Activated naive CD4-positive, alpha-beta T cell treated with anti-CD3 and anti-CD28 coated beads, Interleukin-2, amount 10 ng/mL, durations not matched to agents 7 days and 5 days (primary cell): ENCODE results near the gene OXCT1.
"Not testable (repeated sequence)": the region's sequence is repeated elsewhere in the genome, so short reads cannot be mapped to it uniquely, and the experiment has no call there.

Source experiments
- CTCF ChIA-PET: fragments of 350-600 bp; sonication (Branson Sonifier 250); formaldehyde crosslinking; loops from one replicate; lab custom pipeline; 2021; ENCODE audit warnings: antibody characterized with exemption; lab: Charles Lee
- DNase-seq: peaks from one replicate; pipeline ENCODE4 v3.0.0-alpha.2; 2020
- H3K27ac Mint-ChIP-seq: one replicate; pipeline ENCODE4 v1.8.0; 2021; ENCODE audit warnings: mild to moderate bottlenecking, moderate library complexity, mixed read lengths
- H3K27me3 Mint-ChIP-seq: one replicate; pipeline ENCODE4 v1.8.0; 2021; ENCODE audit warnings: mild to moderate bottlenecking, mixed read lengths
- H3K36me3 Mint-ChIP-seq: one replicate; pipeline ENCODE4 v1.8.0; 2021; ENCODE audit warnings: mixed read lengths
- H3K4me1 Mint-ChIP-seq: one replicate; pipeline ENCODE4 v1.8.0; 2021; ENCODE audit warnings: mixed read lengths
- H3K4me3 Mint-ChIP-seq: one replicate; pipeline ENCODE4 v1.8.0; 2021; ENCODE audit warnings: mild to moderate bottlenecking, moderate library complexity, mixed read lengths
- H3K9me3 Mint-ChIP-seq: one replicate; pipeline ENCODE4 v1.8.0; 2021; ENCODE audit warnings: mixed read lengths

The OXCT1 gene

DNA sequence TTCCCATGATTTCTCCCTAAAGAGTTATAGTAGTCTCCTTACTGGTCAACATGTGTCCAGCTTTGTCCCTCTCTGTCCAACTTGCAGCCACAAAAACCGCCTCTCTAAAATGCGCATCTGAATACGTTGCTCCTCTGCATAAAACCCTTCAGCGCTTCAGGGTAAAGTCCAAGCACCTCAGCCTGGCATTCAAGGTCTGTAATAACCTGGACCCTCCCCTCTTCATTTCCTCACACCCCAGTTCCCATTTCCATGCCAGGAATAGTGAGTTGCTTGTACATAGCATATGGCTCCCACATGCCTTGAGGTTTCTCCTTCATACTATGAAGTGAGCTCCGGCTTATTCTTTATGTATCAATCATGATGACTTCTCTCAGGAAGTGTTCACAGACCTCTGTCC lies 101.5 kb downstream of the OXCT1 start:
- CTCF ChIA-PET, result no interaction called here
- H3K36me3 Mint-ChIP-seq, result peaks cover 21% of the 10 kb centered on the region

GRCh38 chr5:41764650-41765049 lies 105.6 kb downstream of the OXCT1 start:
- H3K27ac Mint-ChIP-seq, result no peak overlapping the region
- H3K27me3 Mint-ChIP-seq, result no peaks in the 10 kb centered on the region
- DNase-seq, result no peak
- H3K36me3 Mint-ChIP-seq, result peaks cover 25% of the 10 kb centered on the region
- H3K4me3 Mint-ChIP-seq, result no peak overlapping the region
- H3K9me3 Mint-ChIP-seq, result no peaks in the 10 kb centered on the region
- CTCF ChIA-PET, result interaction anchor here (1.9 kb wide), 1 partner anchor 9 kb away, joined by 5 read pairs; no protein-coding TSS in a partner anchor
- no peaks in the 10 kb centered on the region for H3K4me1 Mint-ChIP-seq

More for the DNA sequence above, 101.5 kb downstream of the OXCT1 start:
- Mint-ChIP-seq H3K4me3 (no peak overlapping the region), H3K4me1 (peaks cover 9% of the 10 kb centered on the region), H3K27me3 (no peaks in the 10 kb centered on the region), H3K9me3 (no peaks in the 10 kb centered on the region), H3K27ac (no peak overlapping the region)
- no peak for DNase-seq

DNA sequence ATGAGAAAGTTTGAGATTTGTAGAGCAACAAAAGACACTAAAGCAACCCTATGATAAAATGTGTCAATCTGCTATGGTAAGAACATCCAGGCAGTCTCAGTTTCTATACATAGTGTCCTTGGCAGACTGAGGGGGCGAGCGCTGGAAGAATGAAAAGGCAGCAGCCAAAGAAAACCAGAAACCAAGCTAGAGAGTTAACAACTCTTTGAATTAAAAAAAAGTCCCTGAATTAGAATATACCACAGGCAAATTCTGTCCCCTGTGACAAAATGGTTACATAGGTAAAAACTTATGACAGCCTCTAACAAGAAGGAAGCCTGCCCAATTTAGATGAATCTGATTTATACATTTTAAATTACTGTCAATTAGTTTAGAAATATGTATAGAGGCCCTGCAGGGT lies 106.7 kb downstream of the OXCT1 start:
- no peaks in the 10 kb centered on the region for H3K9me3 Mint-ChIP-seq
- H3K27me3 Mint-ChIP-seq, result no peaks in the 10 kb centered on the region
- CTCF ChIA-PET, result interaction anchor here (1.0 kb wide), 1 partner anchor 23 kb away, joined by 3 read pairs; no protein-coding TSS in a partner anchor
- H3K4me3 Mint-ChIP-seq, result no peak overlapping the region
- peaks cover 28% of the 10 kb centered on the region for H3K36me3 Mint-ChIP-seq
- no peak for DNase-seq
- no peaks in the 10 kb centered on the region for H3K4me1 Mint-ChIP-seq
- H3K27ac Mint-ChIP-seq, result no peak overlapping the region

GRCh38 chr5:41763081-41763480 lies 107.1 kb downstream of the OXCT1 start:
- Mint-ChIP-seq H3K27ac (no peak overlapping the region), H3K36me3 (peaks cover 29% of the 10 kb centered on the region), H3K27me3 (no peaks in the 10 kb centered on the region), H3K4me1 (no peaks in the 10 kb centered on the region), H3K4me3 (no peak overlapping the region), H3K9me3 (no peaks in the 10 kb centered on the region)
- no peak for DNase-seq
- CTCF ChIA-PET, result interaction anchor here (1.0 kb wide), 1 partner anchor 22 kb away, joined by 3 read pairs; no protein-coding TSS in a partner anchor

DNA sequence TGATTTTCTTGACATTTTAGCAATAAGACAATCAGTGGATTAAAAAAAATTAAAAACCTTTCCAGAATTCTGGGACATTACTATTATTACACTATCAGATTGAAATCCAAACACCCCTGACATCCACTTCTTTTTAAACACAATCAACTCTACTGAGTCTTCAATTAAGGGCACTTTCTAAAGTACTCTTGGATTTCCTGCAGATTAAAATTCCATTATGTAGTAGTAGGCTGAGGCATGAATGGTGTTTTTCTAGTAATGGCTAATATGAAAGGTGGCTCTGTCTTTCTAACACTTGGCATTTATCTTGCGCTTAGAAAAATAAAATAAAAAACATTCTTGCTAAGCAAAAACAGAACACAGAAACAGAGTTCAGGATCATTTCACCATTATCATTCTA lies 107.8 kb downstream of the OXCT1 start:
- Mint-ChIP-seq H3K27ac (no peak overlapping the region), H3K27me3 (no peaks in the 10 kb centered on the region), H3K36me3 (peaks cover 34% of the 10 kb centered on the region), H3K4me1 (no peaks in the 10 kb centered on the region), H3K4me3 (no peak overlapping the region), H3K9me3 (no peaks in the 10 kb centered on the region)
- DNase-seq, result no peak
- CTCF ChIA-PET, result interaction anchor here (1.0 to 1.3 kb wide), 2 partner anchors 15 to 22 kb away, joined by 3 read pairs; no protein-coding TSS in a partner anchor

GRCh38 chr5:41761663-41762062 lies 108.6 kb downstream of the OXCT1 start:
- Mint-ChIP-seq H3K36me3 (peaks cover 39% of the 10 kb centered on the region), H3K4me1 (no peaks in the 10 kb centered on the region), H3K27ac (no peak overlapping the region), H3K9me3 (no peaks in the 10 kb centered on the region), H3K27me3 (no peaks in the 10 kb centered on the region), H3K4me3 (no peak overlapping the region)
- no peak for DNase-seq
- CTCF ChIA-PET, result interaction anchor here (1.1 to 1.3 kb wide), 2 partner anchors 10 to 16 kb away, joined by 3 to 4 read pairs; no protein-coding TSS in a partner anchor

GRCh38 chr5:41755705-41756104 lies 114.5 kb downstream of the OXCT1 start:
- no peak overlapping the region for H3K4me3 Mint-ChIP-seq
- no peaks in the 10 kb centered on the region for H3K9me3 Mint-ChIP-seq
- no peaks in the 10 kb centered on the region for H3K27me3 Mint-ChIP-seq
- no peak overlapping the region for H3K27ac Mint-ChIP-seq
- H3K36me3 Mint-ChIP-seq, result peaks cover 37% of the 10 kb centered on the region
- CTCF ChIA-PET, result interaction anchor here (1.1 to 1.4 kb wide), 2 partner anchors 10 to 88 kb away, joined by 3 to 5 read pairs; no protein-coding TSS in a partner anchor
- DNase-seq, result no peak
- H3K4me1 Mint-ChIP-seq, result no peaks in the 10 kb centered on the region

- no peak overlapping the region for H3K4me3 Mint-ChIP-seq
- H3K27me3 Mint-ChIP-seq, result no peaks in the 10 kb centered on the region
- no peaks in the 10 kb centered on the region for H3K9me3 Mint-ChIP-seq
- H3K27ac Mint-ChIP-seq, result no peak overlapping the region
- no peaks in the 10 kb centered on the region for H3K4me1 Mint-ChIP-seq
- peaks cover 37% of the 10 kb centered on the region for H3K36me3 Mint-ChIP-seq
- DNase-seq, result peak; percentile 20
- CTCF ChIA-PET, result interaction anchor here (1.4 to 2.3 kb wide), 2 partner anchors 11 to 48 kb away, joined by 4 to 5 read pairs; no protein-coding TSS in a partner anchor
These were observed 115.4 kb downstream of the OXCT1 start for GRCh38 chr5:41754857-41755256.

- Mint-ChIP-seq H3K4me3 (no peak overlapping the region), H3K27ac (no peak overlapping the region), H3K9me3 (no peaks in the 10 kb centered on the region), H3K36me3 (peaks cover 19% of the 10 kb centered on the region), H3K4me1 (no peaks in the 10 kb centered on the region), H3K27me3 (no peaks in the 10 kb centered on the region)
- DNase-seq, result no peak
- CTCF ChIA-PET, result interaction anchor here (0.7 to 1.4 kb wide), 2 partner anchors 9 to 105 kb away, joined by 3 to 4 read pairs; no protein-coding TSS in a partner anchor
These were observed 118.4 kb downstream of the OXCT1 start for GRCh38 chr5:41751867-41752266.

GRCh38 chr5:41748631-41749030 lies 121.6 kb downstream of the OXCT1 start:
- H3K4me3 Mint-ChIP-seq, result no peak overlapping the region
- DNase-seq, result no peak
- H3K27me3 Mint-ChIP-seq, result no peaks in the 10 kb centered on the region
- H3K27ac Mint-ChIP-seq, result no peak overlapping the region
- CTCF ChIA-PET, result no interaction called here
- no peaks in the 10 kb centered on the region for H3K9me3 Mint-ChIP-seq
- H3K36me3 Mint-ChIP-seq, result peaks cover 30% of the 10 kb centered on the region
- no peaks in the 10 kb centered on the region for H3K4me1 Mint-ChIP-seq

- no peaks in the 10 kb centered on the region for H3K9me3 Mint-ChIP-seq
- no peaks in the 10 kb centered on the region for H3K27me3 Mint-ChIP-seq
- no peak overlapping the region for H3K27ac Mint-ChIP-seq
- no peak overlapping the region for H3K4me3 Mint-ChIP-seq
- peaks cover 33% of the 10 kb centered on the region for H3K36me3 Mint-ChIP-seq
- CTCF ChIA-PET, result no interaction called here
- no peak for DNase-seq
- H3K4me1 Mint-ChIP-seq, result no peaks in the 10 kb centered on the region
These were observed 122.5 kb downstream of the OXCT1 start for GRCh38 chr5:41747708-41748107.

DNA sequence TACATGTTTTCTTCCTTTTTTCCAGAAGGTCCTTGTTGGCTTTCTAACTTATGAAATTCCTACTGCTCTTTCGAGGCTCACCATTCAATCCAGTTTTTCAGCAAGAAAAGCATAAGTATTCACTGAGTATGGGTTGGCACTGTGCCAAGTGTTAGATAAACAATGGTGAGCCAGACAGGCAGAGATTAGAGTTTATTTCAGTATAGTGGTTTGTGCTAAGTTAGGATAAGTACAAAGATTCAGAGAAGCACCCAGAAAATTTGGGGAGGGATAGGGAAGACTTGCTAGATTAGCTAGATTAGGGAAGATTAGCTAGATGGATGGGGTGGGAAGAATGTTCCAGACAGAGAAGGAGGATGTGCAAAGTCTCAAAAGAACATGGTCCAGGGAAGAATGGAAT lies 122.9 kb downstream of the OXCT1 start:
- Mint-ChIP-seq H3K27me3 (no peaks in the 10 kb centered on the region), H3K27ac (no peak overlapping the region), H3K4me3 (no peak overlapping the region), H3K4me1 (no peaks in the 10 kb centered on the region), H3K9me3 (no peaks in the 10 kb centered on the region), H3K36me3 (peaks cover 32% of the 10 kb centered on the region)
- DNase-seq, result no peak
- CTCF ChIA-PET, result no interaction called here

- H3K27ac Mint-ChIP-seq, H3K4me1 Mint-ChIP-seq, H3K9me3 Mint-ChIP-seq, CTCF ChIA-PET, DNase-seq, H3K27me3 Mint-ChIP-seq, H3K4me3 Mint-ChIP-seq: not testable (repeated sequence)
- peaks cover 46% of the 10 kb centered on the region for H3K36me3 Mint-ChIP-seq
These were observed 127.6 kb downstream of the OXCT1 start for GRCh38 chr5:41742608-41743007.

- H3K36me3 Mint-ChIP-seq, result peaks cover 47% of the 10 kb centered on the region
- no peak for DNase-seq
- no peaks in the 10 kb centered on the region for H3K9me3 Mint-ChIP-seq
These were observed 131.4 kb downstream of the OXCT1 start for GRCh38 chr5:41738710-41739354.

DNA sequence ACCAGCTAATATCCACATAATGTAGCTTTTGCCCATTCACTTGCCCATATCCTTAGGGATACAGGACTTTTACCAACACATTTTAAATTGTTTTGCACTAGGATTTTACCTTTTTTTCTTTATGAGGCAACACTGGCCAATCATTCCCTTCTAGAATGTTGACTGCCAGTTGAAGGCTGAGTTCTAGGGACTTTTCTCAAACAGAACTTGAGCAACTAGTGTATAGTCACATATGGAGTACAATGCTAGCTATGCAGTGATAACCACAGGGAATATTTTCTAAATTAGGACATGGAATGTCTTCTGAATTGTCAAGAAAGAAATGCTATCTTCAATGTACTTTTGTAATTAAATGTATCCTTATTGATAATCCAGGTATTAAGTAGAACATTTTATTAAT lies 133.6 kb downstream of the OXCT1 start:
- Mint-ChIP-seq H3K27ac (no peak overlapping the region), H3K4me1 (no peaks in the 10 kb centered on the region), H3K4me3 (no peak overlapping the region), H3K9me3 (no peaks in the 10 kb centered on the region), H3K27me3 (no peaks in the 10 kb centered on the region), H3K36me3 (peaks cover 44% of the 10 kb centered on the region)
- CTCF ChIA-PET, result no interaction called here
- no peak for DNase-seq

More at GRCh38 chr5:41738710-41739354, 131.4 kb downstream of the OXCT1 start:
- H3K27me3 Mint-ChIP-seq, result no peaks in the 10 kb centered on the region
- H3K4me3 Mint-ChIP-seq, result no peak overlapping the region
- CTCF ChIA-PET, result interaction anchor here (0.8 kb wide), 1 partner anchor 11 kb away, joined by 3 read pairs; no protein-coding TSS in a partner anchor
- no peaks in the 10 kb centered on the region for H3K4me1 Mint-ChIP-seq
- no peak overlapping the region for H3K27ac Mint-ChIP-seq
